ENCODE measurements around the gene ENC1.

- no peak for TF ChIP-seq CTCF (IDR thresholded peaks at IDR 0.05)
- TF ChIP-seq POLR2A (IDR thresholded peaks at IDR 0.05): no peak
Measured at GRCh38 chr5:74608736-74609601, 31.6 kb downstream of the ENC1 start.

Data from esophagus squamous epithelium (tissue), 4 donors.